ENCODE data around the gene PEA15. TPM values are rescaled to one million over a fixed set of nuclear protein-coding genes. Genes with fewer than 3 reads are reported as not detected.
A peak's percentile ranks its signal among the peaks of the same experiment; 100 is the strongest.

Gene PEA15
- total and polyA plus RNA-seq, 10 of the 15 experiments (the other 5 are each of a cell fraction or from before 2014, with no cell fraction given): 15.1 to 269 (median 65.6) TPM

DNA sequence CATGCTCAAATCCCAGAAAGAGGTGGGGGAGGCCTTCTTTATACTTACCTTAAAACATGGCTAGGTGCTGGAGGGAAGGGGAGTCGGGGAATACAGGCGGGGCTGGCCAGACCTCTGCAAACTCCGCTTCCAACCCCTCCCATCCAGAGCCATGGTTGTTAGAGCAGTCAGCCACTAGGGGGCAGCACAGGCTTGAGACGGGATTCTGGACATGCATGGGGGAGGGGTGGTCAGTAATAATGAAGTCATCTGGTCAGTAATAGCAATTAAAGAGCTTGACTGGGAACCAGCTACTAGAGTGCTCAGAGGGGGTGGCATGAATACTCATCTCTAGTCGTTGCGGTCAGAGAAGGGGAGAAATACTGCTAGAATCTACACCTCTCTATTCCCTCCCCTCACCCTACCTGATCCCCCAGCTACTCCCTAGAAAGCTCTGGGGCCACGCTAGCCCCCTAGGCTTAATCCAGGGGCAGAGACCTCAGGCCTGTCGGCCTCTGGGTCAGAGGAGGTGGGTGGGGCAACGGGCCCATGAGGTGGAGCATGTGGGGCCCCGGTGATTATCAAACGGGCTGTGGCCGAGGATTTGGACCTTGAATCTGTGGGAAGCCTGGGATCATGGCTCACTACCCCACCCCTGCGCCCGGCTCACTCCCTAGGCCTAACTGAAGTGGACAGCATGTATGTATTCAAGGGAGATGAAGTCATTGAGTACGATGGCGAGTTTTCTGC is 11.9 kb upstream of the PEA15 start (continued):
- no peak for TF ChIP-seq ZZZ3 (IDR thresholded peaks at IDR 0.05; ENCODE audit: control insufficient read depth, insufficient read length, low read depth)
- no peak for TF ChIP-seq ZNF274 (IDR thresholded peaks at IDR 0.05; ENCODE audit: insufficient read depth, insufficient read length)
- no peak for TF ChIP-seq SUPT20H (IDR thresholded peaks at IDR 0.05; ENCODE audit: borderline replicate concordance, control insufficient read depth, low read depth, low read length)
- TF ChIP-seq, protein P1, sequence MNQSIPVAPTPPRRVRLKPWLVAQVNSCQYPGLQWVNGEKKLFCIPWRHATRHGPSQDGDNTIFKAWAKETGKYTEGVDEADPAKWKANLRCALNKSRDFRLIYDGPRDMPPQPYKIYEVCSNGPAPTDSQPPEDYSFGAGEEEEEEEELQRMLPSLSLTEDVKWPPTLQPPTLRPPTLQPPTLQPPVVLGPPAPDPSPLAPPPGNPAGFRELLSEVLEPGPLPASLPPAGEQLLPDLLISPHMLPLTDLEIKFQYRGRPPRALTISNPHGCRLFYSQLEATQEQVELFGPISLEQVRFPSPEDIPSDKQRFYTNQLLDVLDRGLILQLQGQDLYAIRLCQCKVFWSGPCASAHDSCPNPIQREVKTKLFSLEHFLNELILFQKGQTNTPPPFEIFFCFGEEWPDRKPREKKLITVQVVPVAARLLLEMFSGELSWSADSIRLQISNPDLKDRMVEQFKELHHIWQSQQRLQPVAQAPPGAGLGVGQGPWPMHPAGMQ (IDR thresholded peaks at IDR 0.05; ENCODE audit: borderline replicate concordance): no peak
- TF ChIP-seq TBL1XR1 (IDR thresholded peaks at IDR 0.05; ENCODE audit: low read depth, low read length): peak; percentile 81
- TF ChIP-seq TCF3 (IDR thresholded peaks at IDR 0.05; ENCODE audit: borderline replicate concordance, insufficient read depth, low read depth, low read length): no peak
- TF ChIP-seq SRF (IDR thresholded peaks at IDR 0.05; ENCODE audit: low read depth in 2 of 2, low read length in 2 of 2): no peak
- no peak for TF ChIP-seq HDAC6 (IDR thresholded peaks at IDR 0.05; ENCODE audit: unreplicated experiment)
- peak; percentile 58; the same call in 1 of the 2 replicates for TF ChIP-seq ESRRA (IDR thresholded peaks at IDR 0.05; ENCODE audit: low read length)
- TF ChIP-seq HDGF (IDR thresholded peaks at IDR 0.05): no peak
- TF ChIP-seq SMARCA5 (IDR thresholded peaks at IDR 0.05): peak; percentile 57; the same call in 1 of the 2 replicates
- TF ChIP-seq SIN3A (IDR thresholded peaks at IDR 0.05; ENCODE audit: low read depth, low read length): no peak
- TF ChIP-seq, protein P2, sequence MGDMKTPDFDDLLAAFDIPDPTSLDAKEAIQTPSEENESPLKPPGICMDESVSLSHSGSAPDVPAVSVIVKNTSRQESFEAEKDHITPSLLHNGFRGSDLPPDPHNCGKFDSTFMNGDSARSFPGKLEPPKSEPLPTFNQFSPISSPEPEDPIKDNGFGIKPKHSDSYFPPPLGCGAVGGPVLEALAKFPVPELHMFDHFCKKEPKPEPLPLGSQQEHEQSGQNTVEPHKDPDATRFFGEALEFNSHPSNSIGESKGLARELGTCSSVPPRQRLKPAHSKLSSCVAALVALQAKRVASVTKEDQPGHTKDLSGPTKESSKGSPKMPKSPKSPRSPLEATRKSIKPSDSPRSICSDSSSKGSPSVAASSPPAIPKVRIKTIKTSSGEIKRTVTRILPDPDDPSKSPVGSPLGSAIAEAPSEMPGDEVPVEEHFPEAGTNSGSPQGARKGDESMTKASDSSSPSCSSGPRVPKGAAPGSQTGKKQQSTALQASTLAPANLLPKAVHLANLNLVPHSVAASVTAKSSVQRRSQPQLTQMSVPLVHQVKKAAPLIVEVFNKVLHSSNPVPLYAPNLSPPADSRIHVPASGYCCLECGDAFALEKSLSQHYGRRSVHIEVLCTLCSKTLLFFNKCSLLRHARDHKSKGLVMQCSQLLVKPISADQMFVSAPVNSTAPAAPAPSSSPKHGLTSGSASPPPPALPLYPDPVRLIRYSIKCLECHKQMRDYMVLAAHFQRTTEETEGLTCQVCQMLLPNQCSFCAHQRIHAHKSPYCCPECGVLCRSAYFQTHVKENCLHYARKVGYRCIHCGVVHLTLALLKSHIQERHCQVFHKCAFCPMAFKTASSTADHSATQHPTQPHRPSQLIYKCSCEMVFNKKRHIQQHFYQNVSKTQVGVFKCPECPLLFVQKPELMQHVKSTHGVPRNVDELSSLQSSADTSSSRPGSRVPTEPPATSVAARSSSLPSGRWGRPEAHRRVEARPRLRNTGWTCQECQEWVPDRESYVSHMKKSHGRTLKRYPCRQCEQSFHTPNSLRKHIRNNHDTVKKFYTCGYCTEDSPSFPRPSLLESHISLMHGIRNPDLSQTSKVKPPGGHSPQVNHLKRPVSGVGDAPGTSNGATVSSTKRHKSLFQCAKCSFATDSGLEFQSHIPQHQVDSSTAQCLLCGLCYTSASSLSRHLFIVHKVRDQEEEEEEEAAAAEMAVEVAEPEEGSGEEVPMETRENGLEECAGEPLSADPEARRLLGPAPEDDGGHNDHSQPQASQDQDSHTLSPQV (IDR thresholded peaks at IDR 0.05): peak; percentile 57; the same call in 1 of the 2 replicates
- TF ChIP-seq, protein P3, sequence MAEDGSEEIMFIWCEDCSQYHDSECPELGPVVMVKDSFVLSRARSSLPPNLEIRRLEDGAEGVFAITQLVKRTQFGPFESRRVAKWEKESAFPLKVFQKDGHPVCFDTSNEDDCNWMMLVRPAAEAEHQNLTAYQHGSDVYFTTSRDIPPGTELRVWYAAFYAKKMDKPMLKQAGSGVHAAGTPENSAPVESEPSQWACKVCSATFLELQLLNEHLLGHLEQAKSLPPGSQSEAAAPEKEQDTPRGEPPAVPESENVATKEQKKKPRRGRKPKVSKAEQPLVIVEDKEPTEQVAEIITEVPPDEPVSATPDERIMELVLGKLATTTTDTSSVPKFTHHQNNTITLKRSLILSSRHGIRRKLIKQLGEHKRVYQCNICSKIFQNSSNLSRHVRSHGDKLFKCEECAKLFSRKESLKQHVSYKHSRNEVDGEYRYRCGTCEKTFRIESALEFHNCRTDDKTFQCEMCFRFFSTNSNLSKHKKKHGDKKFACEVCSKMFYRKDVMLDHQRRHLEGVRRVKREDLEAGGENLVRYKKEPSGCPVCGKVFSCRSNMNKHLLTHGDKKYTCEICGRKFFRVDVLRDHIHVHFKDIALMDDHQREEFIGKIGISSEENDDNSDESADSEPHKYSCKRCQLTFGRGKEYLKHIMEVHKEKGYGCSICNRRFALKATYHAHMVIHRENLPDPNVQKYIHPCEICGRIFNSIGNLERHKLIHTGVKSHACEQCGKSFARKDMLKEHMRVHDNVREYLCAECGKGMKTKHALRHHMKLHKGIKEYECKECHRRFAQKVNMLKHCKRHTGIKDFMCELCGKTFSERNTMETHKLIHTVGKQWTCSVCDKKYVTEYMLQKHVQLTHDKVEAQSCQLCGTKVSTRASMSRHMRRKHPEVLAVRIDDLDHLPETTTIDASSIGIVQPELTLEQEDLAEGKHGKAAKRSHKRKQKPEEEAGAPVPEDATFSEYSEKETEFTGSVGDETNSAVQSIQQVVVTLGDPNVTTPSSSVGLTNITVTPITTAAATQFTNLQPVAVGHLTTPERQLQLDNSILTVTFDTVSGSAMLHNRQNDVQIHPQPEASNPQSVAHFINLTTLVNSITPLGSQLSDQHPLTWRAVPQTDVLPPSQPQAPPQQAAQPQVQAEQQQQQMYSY (CRISPR knock-in tag; IDR thresholded peaks at IDR 0.05): no peak
- no peak for TF ChIP-seq ETV6 (conservative IDR thresholded peaks at IDR 0.05 in 1 of 2, IDR thresholded peaks at IDR 0.05 in 1 of 2; ENCODE audit: borderline replicate concordance in 1 of 2, low read depth in 1 of 2)
- peak; percentile 31; the same call in 1 of the 2 replicates for TF ChIP-seq DPF2 (IDR thresholded peaks at IDR 0.05)
- peak; percentile 54; the same call in 1 of the 2 replicates for TF ChIP-seq WRNIP1 (IDR thresholded peaks at IDR 0.05; ENCODE audit: borderline replicate concordance, low read depth, low read length)
- peak; percentile 66; the same call in 1 of the 2 replicates for TF ChIP-seq JUND (IDR thresholded peaks at IDR 0.05; ENCODE audit: low read depth, low read length)

Measured in GM12878 (cell line).